ENCODE measurements around the gene TMEM175.
A peak's percentile ranks its signal among the peaks of the same experiment; 100 is the strongest.
"Not testable (repeated sequence)": the region's sequence is repeated elsewhere in the genome, so short reads cannot be mapped to it uniquely, and the experiment has no call there.

The TMEM175 gene

GRCh38 chr4:931194-931959 is 883 bp upstream of the TMEM175 start:
- Histone ChIP-seq H3K36me3 (ENCODE audit: insufficient read depth, low read length) (no peaks in the 10 kb centered on the region), H3K4me1 (ENCODE audit: insufficient read depth, low read length) (peaks cover 5% of the 10 kb centered on the region; the same call in 1 of the 2 replicates), H3K9ac (ENCODE audit: low read depth, low read length) (peak overlapping the region; percentile 85), H3K9me3 (ENCODE audit: control insufficient read depth, insufficient read depth, low read length) (no peaks in the 10 kb centered on the region)

- Histone ChIP-seq H3K9me3 (ENCODE audit: control insufficient read depth, insufficient read depth, low read length) (no peaks in the 10 kb centered on the region), H3K9ac (ENCODE audit: low read depth, low read length) (peak overlapping the region; percentile 85), H3K4me1 (ENCODE audit: insufficient read depth, low read length) (peaks cover 5% of the 10 kb centered on the region; the same call in 1 of the 2 replicates), H3K36me3 (ENCODE audit: insufficient read depth, low read length) (no peaks in the 10 kb centered on the region)
These were observed 432 bp downstream of the TMEM175 start for GRCh38 chr4:932713-933070.

GRCh38 chr4:939508-939907 is 7.2 kb downstream of the TMEM175 start:
- not testable (repeated sequence) for H3K9ac ChIP-seq (ENCODE audit: low read depth, low read length); H3K4me1 ChIP-seq (ENCODE audit: insufficient read depth, low read length); H3K36me3 ChIP-seq (ENCODE audit: insufficient read depth, low read length); H3K9me3 ChIP-seq (ENCODE audit: control insufficient read depth, insufficient read depth, low read length)

- Histone ChIP-seq H3K9ac (ENCODE audit: low read depth, low read length) (peak overlapping the region; percentile 22; the same call in 1 of the 2 replicates), H3K4me1 (ENCODE audit: insufficient read depth, low read length) (0 out of 2 replicates have a peak, but pooled peaks cover 7% of the 10 kb centered on the region), H3K36me3 (ENCODE audit: insufficient read depth, low read length) (no peaks in the 10 kb centered on the region), H3K9me3 (ENCODE audit: control insufficient read depth, insufficient read depth, low read length) (no peaks in the 10 kb centered on the region)
These were observed 13.2 kb downstream of the TMEM175 start for GRCh38 chr4:945274-946102.

- no peaks in the 10 kb centered on the region for H3K36me3 ChIP-seq (ENCODE audit: insufficient read depth, low read length)
- no peaks in the 10 kb centered on the region for H3K9me3 ChIP-seq (ENCODE audit: control insufficient read depth, insufficient read depth, low read length)
- 0 out of 2 replicates have a peak, but pooled peaks cover 7% of the 10 kb centered on the region for H3K4me1 ChIP-seq (ENCODE audit: insufficient read depth, low read length)
- H3K9ac ChIP-seq (ENCODE audit: low read depth, low read length) = no peak overlapping the region
These were observed 13.8 kb downstream of the TMEM175 start for GRCh38 chr4:946103-946450.

- Histone ChIP-seq H3K4me1 (ENCODE audit: insufficient read depth, low read length) (0 out of 2 replicates have a peak, but pooled peaks cover 7% of the 10 kb centered on the region), H3K36me3 (ENCODE audit: insufficient read depth, low read length) (no peaks in the 10 kb centered on the region), H3K9me3 (ENCODE audit: control insufficient read depth, insufficient read depth, low read length) (no peaks in the 10 kb centered on the region), H3K9ac (ENCODE audit: low read depth, low read length) (no peak overlapping the region)
These were observed 14.5 kb downstream of the TMEM175 start for GRCh38 chr4:946517-947471.

- H3K9me3 ChIP-seq (ENCODE audit: control insufficient read depth, insufficient read depth, low read length) = no peaks in the 10 kb centered on the region
- H3K36me3 ChIP-seq (ENCODE audit: insufficient read depth, low read length) = no peaks in the 10 kb centered on the region; the same call in 1 of the 2 replicates
- no peak overlapping the region for H3K9ac ChIP-seq (ENCODE audit: low read depth, low read length)
- H3K4me1 ChIP-seq (ENCODE audit: insufficient read depth, low read length) = 0 out of 2 replicates have a peak, but pooled peaks cover 7% of the 10 kb centered on the region
These were observed 15.3 kb downstream of the TMEM175 start for GRCh38 chr4:947491-947971.

- Histone ChIP-seq H3K36me3 (ENCODE audit: insufficient read depth, low read length) (no peaks in the 10 kb centered on the region; the same call in 1 of the 2 replicates), H3K9ac (ENCODE audit: low read depth, low read length) (no peak overlapping the region), H3K4me1 (ENCODE audit: insufficient read depth, low read length) (0 out of 2 replicates have a peak, but pooled peaks cover 7% of the 10 kb centered on the region), H3K9me3 (ENCODE audit: control insufficient read depth, insufficient read depth, low read length) (no peaks in the 10 kb centered on the region)
These were observed 16.1 kb downstream of the TMEM175 start for GRCh38 chr4:948101-948935.

GRCh38 chr4:948936-949300 is 16.7 kb downstream of the TMEM175 start:
- H3K36me3 ChIP-seq (ENCODE audit: insufficient read depth, low read length) = no peaks in the 10 kb centered on the region; the same call in 1 of the 2 replicates
- no peak overlapping the region for H3K9ac ChIP-seq (ENCODE audit: low read depth, low read length)
- H3K4me1 ChIP-seq (ENCODE audit: insufficient read depth, low read length) = 0 out of 2 replicates have a peak, but pooled peaks cover 7% of the 10 kb centered on the region
- H3K9me3 ChIP-seq (ENCODE audit: control insufficient read depth, insufficient read depth, low read length) = no peaks in the 10 kb centered on the region

GRCh38 chr4:949656-950055 is 17.4 kb downstream of the TMEM175 start:
- no peaks in the 10 kb centered on the region for H3K9me3 ChIP-seq (ENCODE audit: control insufficient read depth, insufficient read depth, low read length)
- H3K36me3 ChIP-seq (ENCODE audit: insufficient read depth, low read length) = no peaks in the 10 kb centered on the region; the same call in 1 of the 2 replicates

GRCh38 chr4:950136-951020 is 18.1 kb downstream of the TMEM175 start:
- no peaks in the 10 kb centered on the region for H3K9me3 ChIP-seq (ENCODE audit: control insufficient read depth, insufficient read depth, low read length)
- no peak overlapping the region for H3K9ac ChIP-seq (ENCODE audit: low read depth, low read length)
- no peaks in the 10 kb centered on the region; the same call in 1 of the 2 replicates for H3K36me3 ChIP-seq (ENCODE audit: insufficient read depth, low read length)
- 0 out of 2 replicates have a peak, but pooled peaks cover 7% of the 10 kb centered on the region for H3K4me1 ChIP-seq (ENCODE audit: insufficient read depth, low read length)

More at GRCh38 chr4:949656-950055, 17.4 kb downstream of the TMEM175 start:
- Histone ChIP-seq H3K9ac (ENCODE audit: low read depth, low read length) (no peak overlapping the region), H3K4me1 (ENCODE audit: insufficient read depth, low read length) (0 out of 2 replicates have a peak, but pooled peaks cover 7% of the 10 kb centered on the region)

- Histone ChIP-seq H3K36me3 (ENCODE audit: insufficient read depth, low read length) (no peaks in the 10 kb centered on the region; the same call in 1 of the 2 replicates), H3K4me1 (ENCODE audit: insufficient read depth, low read length) (no peaks in the 10 kb centered on the region), H3K9me3 (ENCODE audit: control insufficient read depth, insufficient read depth, low read length) (no peaks in the 10 kb centered on the region), H3K9ac (ENCODE audit: low read depth, low read length) (no peak overlapping the region)
These were observed 18.9 kb downstream of the TMEM175 start for GRCh38 chr4:951186-951585.
